Measurements from ENCODE around the gene TOMM6.
"Not testable (repeated sequence)": the region's sequence is repeated elsewhere in the genome, so short reads cannot be mapped to it uniquely, and the experiment has no call there.

DNA sequence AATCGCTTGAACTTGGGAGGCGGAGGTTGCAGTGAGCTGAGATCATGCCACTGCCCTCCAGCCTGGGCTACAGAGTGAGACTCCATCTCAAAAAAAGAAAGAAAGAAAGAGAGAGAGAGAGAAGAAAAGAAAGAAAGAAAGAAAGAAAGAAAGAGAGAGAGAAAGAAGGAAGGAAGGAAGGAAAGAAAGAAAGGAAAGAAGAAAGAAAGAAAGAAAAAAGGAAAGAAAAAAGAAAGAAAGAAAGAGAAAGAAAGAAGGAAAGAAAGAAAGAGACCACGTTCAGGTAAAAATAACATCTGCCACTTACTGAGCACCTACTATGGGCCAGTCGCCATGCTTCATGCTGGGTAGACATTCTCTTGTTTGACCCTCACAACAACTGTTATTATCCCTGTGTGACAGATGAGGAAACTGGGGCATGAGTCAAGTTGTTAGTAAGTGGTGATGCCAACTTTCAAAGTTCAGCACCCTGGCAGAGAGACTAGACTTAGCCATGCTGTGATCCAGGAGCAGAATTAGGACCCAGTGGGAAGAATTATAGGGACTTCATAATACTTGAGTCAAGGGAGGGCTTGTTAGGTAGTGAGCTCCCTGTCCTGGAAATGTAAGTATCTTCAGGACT is 21.3 kb upstream of the TOMM6 start:
- TF ChIP-seq EZH2 (IDR thresholded peaks at IDR 0.05); POLR2AphosphoS5 (IDR thresholded peaks at IDR 0.05; ENCODE audit: borderline replicate concordance, low read depth, low read length); FOXP2 (optimal IDR thresholded peaks at IDR 0.05; ENCODE audit: control extremely low read depth, extremely low read length, insufficient read depth): not testable (repeated sequence)

Data from SK-N-MC (cell line).